GM12864 (cell line): ENCODE data around the gene C12orf76.
"Not testable (repeated sequence)": the region's sequence is repeated elsewhere in the genome, so short reads cannot be mapped to it uniquely, and the experiment has no call there.

Experiments
- DNase-seq: peaks from one replicate; pipeline ENCODE4 v3.0.0-alpha.2; 2011; ENCODE audit warnings: low read depth
- H3K4me3 ChIP-seq: 2 replicates; pipeline ENCODE4 v1.5.1; 2011; ENCODE audit warnings: mild to moderate bottlenecking, low read depth, low read length, control low read depth
- TF ChIP-seq, protein P1 (sequence below): IDR thresholded peaks from 2 replicates; pipeline ENCODE4 v1.5.1; 2011; ENCODE audit warnings: low read depth, mild to moderate bottlenecking, moderate library complexity, low read length, control low read depth, inconsistent platforms; ENCODE audit errors: missing control alignments

Gene C12orf76

GRCh38 chr12:110073049-110073831 lies 24.9 kb upstream of the C12orf76 start:
- DNase-seq = no peak
- TF ChIP-seq, protein P1, sequence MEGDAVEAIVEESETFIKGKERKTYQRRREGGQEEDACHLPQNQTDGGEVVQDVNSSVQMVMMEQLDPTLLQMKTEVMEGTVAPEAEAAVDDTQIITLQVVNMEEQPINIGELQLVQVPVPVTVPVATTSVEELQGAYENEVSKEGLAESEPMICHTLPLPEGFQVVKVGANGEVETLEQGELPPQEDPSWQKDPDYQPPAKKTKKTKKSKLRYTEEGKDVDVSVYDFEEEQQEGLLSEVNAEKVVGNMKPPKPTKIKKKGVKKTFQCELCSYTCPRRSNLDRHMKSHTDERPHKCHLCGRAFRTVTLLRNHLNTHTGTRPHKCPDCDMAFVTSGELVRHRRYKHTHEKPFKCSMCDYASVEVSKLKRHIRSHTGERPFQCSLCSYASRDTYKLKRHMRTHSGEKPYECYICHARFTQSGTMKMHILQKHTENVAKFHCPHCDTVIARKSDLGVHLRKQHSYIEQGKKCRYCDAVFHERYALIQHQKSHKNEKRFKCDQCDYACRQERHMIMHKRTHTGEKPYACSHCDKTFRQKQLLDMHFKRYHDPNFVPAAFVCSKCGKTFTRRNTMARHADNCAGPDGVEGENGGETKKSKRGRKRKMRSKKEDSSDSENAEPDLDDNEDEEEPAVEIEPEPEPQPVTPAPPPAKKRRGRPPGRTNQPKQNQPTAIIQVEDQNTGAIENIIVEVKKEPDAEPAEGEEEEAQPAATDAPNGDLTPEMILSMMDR = no peak
- H3K4me3 ChIP-seq = peak overlapping the region; percentile 38

DNA sequence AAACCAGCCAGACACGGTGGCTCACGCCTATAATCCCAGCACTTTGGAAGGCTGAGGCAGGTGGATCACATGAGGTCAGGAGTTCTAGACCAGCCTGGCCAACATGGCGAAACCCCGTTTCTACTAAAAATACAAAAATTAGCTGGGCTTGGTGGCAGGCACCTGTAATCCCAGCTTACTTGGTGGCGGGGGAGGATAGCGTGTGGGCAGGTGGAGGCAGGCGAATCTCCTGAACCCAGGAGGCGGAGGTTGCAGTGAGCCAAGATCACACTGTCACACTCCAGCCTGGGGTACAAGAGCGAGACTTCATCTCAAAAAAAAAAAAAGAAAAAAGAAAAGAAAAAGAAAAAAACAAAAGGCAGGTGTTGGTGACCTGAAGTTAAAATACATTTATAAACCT lies 24.3 kb upstream of the C12orf76 start:
- not testable (repeated sequence) for DNase-seq
- H3K4me3 ChIP-seq = peak overlapping the region; percentile 38; the same call in 1 of the 2 replicates

DNA sequence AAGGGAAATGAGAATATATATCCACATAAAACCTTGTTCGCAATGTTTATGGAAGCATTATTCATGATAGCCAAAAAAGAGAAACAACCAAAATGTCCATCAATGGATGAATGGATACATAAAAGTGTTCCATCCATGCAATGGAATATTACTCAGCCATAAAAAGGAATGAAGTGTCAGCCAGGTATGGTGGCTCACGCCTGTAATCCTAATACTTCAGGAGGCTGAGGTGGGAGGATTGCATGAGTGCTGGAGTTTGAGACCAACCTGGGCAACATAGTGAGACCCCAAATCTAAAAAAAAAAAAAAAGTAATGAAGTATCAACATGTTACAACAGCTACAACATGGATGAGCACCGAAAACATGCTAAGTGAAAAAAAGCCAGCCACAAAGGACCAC lies 23.6 kb upstream of the C12orf76 start:
- TF ChIP-seq, protein P1 = no peak

GRCh38 chr12:110071504-110071903 lies 23.2 kb upstream of the C12orf76 start:
- no peak for DNase-seq
- TF ChIP-seq, protein P1 = no peak
- H3K4me3 ChIP-seq = no peak overlapping the region

More for the DNA sequence above, 23.6 kb upstream of the C12orf76 start:
- H3K4me3 ChIP-seq = no peak overlapping the region
- DNase-seq = no peak

GRCh38 chr12:110068654-110069053 lies 20.3 kb upstream of the C12orf76 start:
- no peak overlapping the region for H3K4me3 ChIP-seq
- DNase-seq = no peak
- TF ChIP-seq, protein P1 = no peak

DNA sequence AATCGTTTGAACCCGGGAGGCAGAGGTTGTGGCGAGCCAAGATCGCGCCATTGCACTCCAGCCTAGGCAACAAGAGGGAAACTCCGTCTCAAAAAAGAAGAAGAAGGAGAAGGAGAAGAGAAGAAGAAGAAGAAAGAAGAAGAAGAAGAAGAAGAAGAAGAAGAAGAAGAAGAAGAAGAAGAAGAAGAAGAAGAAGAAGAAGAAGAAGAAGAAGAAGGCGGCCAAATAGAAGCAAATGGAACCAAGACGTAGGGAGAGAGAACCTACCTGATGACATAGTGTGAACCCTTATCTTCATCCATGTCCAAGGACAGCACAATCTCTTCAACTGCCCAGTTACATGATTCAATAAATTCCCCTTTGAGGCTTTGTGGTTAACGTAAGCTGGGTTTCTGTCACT lies 19.8 kb upstream of the C12orf76 start:
- H3K4me3 ChIP-seq, DNase-seq: not testable (repeated sequence)

DNA sequence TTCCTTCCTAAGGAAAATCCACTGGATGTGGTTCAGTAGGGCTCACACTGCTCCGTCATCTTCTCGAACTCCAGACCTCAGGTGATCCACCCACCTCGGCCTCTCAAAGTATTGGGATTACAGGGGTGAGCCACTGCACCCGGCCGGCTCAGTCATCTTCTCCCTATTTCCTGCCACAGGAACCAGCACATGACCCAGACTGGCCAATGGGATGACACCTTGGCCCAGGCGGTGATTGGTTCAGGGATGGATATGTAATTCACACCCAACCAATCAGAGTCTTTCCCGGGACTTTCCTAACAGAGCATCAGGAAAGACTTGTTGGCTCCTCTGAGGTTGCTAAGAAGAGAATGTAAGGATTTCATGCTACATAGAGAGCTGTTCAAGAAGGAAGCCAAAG lies 19.2 kb upstream of the C12orf76 start:
- H3K4me3 ChIP-seq = no peak overlapping the region
- TF ChIP-seq, protein P1 = no peak
- no peak for DNase-seq

- no peak for DNase-seq
- TF ChIP-seq, protein P1 = no peak
- H3K4me3 ChIP-seq = no peak overlapping the region
Observed at GRCh38 chr12:110065540-110065939, 17.2 kb upstream of the C12orf76 start.
